Umbilical cord (tissue), 2 donors: Measurements from ENCODE around the gene MIPOL1. TPM values are rescaled to one million over a fixed set of nuclear protein-coding genes. Genes with fewer than 3 reads are reported as not detected.

Source experiments
- DNase-seq: peaks from one replicate; pipeline ENCODE4 v3.0.0-alpha.2; 2015; ENCODE audit warnings: low spot score
- total RNA-seq: library from RNA; depleted of rRNA; stranded (reverse); fragments of >200 nt; gene quantifications from one replicate; pipeline ENCODE4 v1.2.3, GENCODE V29; 2014; ENCODE audit warnings: low replicate concordance; ENCODE audit not compliant: insufficient read depth

Gene MIPOL1
- total RNA-seq, 1 donor from 2014 or later: 65.0 TPM

DNA sequence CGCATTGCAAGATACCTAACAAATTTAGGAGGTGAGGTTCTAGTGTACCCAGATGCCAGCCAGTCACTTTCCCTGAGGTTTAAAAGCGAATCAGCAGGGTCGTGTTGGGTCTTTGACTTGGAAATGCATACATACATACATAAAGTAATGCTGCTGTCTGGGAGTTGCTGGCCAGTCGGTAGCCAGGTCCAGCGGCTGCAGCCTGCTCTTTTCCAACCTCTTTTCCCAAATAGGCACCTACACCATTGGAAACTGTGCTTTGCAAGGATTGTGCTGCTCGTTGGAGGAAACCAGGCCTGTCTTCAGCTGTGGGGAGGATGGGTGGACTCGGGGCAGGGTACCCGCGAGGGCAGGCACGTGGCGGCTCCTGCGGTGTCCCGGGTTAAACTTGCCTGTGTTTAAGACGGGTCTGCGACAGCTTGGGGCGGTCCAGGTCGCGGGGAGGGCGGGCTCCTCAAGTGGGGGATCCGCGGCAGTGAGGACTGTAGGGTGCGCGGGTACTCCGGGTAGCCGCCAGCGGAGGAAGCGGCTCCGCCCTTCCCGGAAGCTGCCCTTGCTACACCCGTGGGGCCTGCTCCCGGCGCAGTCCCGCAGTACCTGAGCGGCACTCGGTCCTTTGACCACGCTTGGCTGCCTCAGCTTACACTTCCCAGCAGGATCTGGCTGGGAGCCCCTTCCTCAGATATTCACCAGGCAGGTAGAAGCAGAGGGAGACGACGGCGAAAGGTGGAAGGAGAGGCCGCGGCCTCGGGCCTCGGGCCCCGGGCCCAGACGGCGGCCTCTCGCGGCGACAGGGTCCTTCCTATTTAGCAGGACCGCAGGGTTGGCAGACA, 400.4 kb downstream of the MIPOL1 start:
- no peak for DNase-seq

DNA sequence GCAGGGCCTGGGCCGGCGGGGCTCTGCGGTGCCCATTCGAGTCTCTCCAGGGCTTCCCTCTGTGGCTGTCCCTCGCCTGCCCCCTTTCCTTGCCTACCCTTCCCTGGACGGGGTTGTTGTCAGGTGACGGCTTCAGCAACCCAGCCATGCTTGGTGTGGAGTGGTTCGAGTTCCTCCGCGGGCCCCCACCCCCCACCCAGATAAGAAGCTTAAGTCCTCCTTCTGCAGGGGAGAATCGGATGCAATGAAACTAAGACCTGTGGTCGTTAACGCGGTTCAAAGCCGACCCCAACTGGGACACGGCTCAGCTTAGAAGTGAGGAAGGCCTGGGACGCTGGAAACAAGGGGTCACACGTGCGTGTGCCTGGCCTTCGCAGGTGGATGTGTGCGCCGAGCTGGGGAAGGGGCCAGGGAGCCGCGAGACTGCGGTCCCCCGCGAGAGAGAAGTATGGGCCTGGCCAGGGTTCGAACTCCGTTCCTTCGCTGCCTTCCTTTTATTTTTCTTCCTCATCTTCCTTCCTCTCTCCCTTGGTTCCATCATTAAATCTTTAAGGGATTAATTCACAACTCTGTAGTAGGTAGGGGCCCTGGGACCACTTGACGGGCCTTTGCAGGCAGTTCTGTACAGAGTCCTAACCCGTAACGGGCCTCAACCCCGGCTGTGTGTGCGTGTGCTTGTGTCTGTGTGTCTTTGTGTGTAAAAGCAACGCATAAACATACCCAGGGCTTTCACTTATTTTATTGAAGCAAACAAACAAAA, 401.2 kb downstream of the MIPOL1 start:
- DNase-seq: no peak

DNA sequence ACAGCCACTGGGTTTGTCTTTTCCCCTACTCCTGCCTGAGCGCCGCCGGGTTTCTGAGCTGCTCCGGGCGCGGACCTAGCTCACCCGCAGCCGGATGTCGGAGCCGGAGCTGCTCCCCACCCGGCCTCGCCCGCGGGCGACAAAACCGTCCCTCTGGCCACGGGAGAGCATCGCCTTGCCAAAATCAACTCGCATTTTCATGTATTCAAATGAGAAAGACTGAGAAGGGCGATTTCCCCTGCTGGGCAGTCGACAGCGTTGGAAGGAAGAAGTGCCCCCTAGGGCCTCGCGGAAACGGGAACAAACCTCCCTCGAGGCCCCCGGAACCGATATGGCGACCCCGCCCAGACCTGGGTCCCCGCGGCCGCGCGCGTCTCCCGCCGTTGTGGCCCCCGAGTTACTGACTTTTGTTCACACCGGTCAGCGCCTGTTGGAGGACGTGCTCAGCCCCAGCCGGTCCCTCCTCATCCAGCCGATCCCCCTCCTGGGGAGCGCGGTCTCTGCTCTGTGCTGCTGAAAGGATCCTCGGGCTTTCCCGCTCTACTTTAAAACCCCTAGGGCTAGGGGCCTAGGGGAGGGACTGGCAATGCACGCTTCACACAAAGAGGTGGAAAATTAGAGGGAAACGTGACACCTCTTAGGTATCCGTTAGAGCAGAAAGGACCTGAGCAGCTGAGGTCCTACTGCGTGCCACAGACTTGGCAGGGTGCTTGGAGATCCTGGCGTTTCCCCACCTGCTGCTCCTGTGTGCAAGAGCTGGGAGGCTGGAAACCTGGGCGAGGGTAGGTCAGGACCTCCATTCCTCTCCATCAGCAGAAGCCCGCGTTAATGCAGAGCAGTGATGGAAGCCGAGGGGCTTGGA, 402.0 kb downstream of the MIPOL1 start:
- DNase-seq: no peak

DNA sequence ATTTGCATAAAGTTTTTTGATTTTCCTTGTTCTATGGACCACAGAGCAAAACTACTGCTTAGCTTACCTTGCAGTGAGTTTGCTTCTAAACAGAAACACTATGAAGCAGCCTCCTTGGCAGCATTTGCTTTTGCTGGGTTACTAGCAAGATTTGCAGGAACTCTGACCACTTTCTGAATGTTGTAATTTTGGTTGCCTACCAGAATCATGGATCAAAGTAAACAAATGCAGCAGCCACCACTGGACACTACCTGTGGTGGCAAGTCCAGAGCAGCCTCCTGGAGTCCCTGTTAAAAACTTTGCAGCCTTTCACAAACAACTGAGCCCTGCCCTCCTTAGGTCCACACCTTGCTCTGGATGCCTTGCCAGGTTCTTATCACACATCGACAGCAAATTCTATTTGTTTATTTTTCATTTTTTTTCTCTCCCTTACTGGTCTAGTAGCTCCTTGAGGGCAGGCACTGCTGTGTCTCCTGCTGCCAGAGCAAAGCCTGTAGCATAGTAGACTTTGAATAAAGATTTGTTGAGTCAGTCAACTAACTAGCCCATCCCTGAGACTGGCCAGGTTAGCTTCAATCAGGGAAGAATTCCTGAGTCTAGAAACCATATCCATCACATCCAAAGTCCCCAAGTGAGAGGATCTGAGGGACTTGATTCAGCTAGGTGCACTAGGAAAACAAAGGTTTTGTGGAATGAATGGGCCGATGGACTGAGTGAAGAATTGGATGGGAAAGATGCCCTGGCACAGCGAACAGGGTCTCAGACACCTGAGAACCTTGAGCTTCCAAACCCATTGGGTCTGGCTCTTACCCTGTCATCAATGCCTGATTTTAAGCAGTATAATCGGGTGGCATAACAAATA, 403.4 kb downstream of the MIPOL1 start:
- no peak for DNase-seq

DNA sequence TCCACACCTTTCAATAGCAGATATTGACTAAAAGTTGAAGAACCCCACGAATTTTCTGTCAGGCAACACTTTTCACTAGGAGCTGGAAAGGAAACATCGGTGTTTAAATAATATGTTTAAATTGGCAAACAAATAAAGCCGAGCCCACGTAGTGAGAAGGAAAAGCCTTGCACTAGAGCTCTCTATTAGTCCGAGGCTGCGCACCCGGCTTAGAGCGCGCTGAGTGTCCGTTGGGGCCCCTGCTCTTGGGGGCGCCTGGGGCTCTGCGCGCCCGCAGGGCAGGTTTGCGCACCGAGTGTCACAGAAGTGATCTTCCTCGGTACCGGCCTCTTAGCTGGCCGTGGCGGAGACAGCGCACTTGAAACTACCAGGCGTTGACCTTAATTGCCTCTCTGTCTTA, 404.1 kb downstream of the MIPOL1 start:
- no peak for DNase-seq

Other genes with a start within 250 kb of the MIPOL1 start
- gene SLC25A21, start 25.3 kb upstream of the MIPOL1 start, total RNA-seq: 1.7 TPM